GM21723 (cell line): ENCODE measurements around the gene ELK1.
"Not testable (repeated sequence)": the region's sequence is repeated elsewhere in the genome, so short reads cannot be mapped to it uniquely, and the experiment has no call there.

Experiments used
- ATAC-seq: cut with Tn5 transposase; IDR thresholded peaks from one replicate; pipeline ENCODE4 v1.9.1; 2021; ENCODE audit warnings: mild to moderate bottlenecking, moderate library complexity; ENCODE audit not compliant: unreplicated experiment

The ELK1 gene

GRCh38 chrX:47650164-47651042, at the start of gene ELK1:
Gene ELK1 (minus strand): TSS chrX:47650563. CDS start chrX:47641441, 9,122 bp downstream.
- ATAC-seq = peak; percentile 94

- no peak for ATAC-seq
These were observed 46.8 kb upstream of the ELK1 start for GRCh38 chrX:47697181-47697580.

- ATAC-seq = no peak
These were observed 39.8 kb upstream of the ELK1 start for GRCh38 chrX:47690175-47690574.

- ATAC-seq = no peak
These were observed 36.9 kb upstream of the ELK1 start for GRCh38 chrX:47687263-47687662.

- ATAC-seq = no peak
These were observed 33.5 kb upstream of the ELK1 start for GRCh38 chrX:47683829-47684205.

- no peak for ATAC-seq
These were observed 32.9 kb upstream of the ELK1 start for GRCh38 chrX:47683184-47683828.

GRCh38 chrX:47675959-47676859, 25.8 kb upstream of the ELK1 start:
- not testable (repeated sequence) for ATAC-seq

- ATAC-seq = no peak
These were observed 24.4 kb upstream of the ELK1 start for GRCh38 chrX:47674776-47675175.

GRCh38 chrX:47665797-47666196, 15.4 kb upstream of the ELK1 start:
- ATAC-seq = not testable (repeated sequence)

GRCh38 chrX:47664737-47665136, 14.4 kb upstream of the ELK1 start:
- no peak for ATAC-seq

GRCh38 chrX:47662144-47662657, 11.8 kb upstream of the ELK1 start:
- ATAC-seq = no peak

- ATAC-seq = no peak
These were observed 11.2 kb upstream of the ELK1 start for GRCh38 chrX:47661539-47661938.

- ATAC-seq = no peak
These were observed 9.0 kb upstream of the ELK1 start for GRCh38 chrX:47659421-47659726.

- peak; percentile 76 for ATAC-seq
These were observed 8.5 kb upstream of the ELK1 start, which contains the start of gene UXT for GRCh38 chrX:47658684-47659420. Gene UXT (minus strand): TSS chrX:47659180. CDS start chrX:47658927, 253 bp downstream.

- ATAC-seq = no peak
These were observed 7.9 kb upstream of the ELK1 start for GRCh38 chrX:47658301-47658683.

- no peak for ATAC-seq
These were observed 911 bp upstream of the ELK1 start for GRCh38 chrX:47651043-47651905.

- ATAC-seq = no peak
These were observed 591 bp downstream of the ELK1 start for GRCh38 chrX:47649781-47650163.

- ATAC-seq = no peak
These were observed 1.1 kb downstream of the ELK1 start for GRCh38 chrX:47649271-47649670.

- no peak for ATAC-seq
These were observed 2.0 kb downstream of the ELK1 start for GRCh38 chrX:47648376-47648775.

- no peak for ATAC-seq
These were observed 3.7 kb downstream of the ELK1 start for GRCh38 chrX:47646636-47647035.
